Measurements from ENCODE around the gene C1orf74.

Gene C1orf74

GRCh38 chr1:209791920-209792319 is 7.6 kb upstream of the C1orf74 start:
- Histone ChIP-seq H2BK5ac (ENCODE audit: low read depth, low read length, poor library complexity, severe bottlenecking) (no peak overlapping the region), H3K9me3 (ENCODE audit: control insufficient read depth, low read length) (no peaks in the 10 kb centered on the region), H3K18ac (ENCODE audit: low read depth in 1 of 2, low read length in 2 of 2) (no peak overlapping the region), H2BK120ac (ENCODE audit: low read depth, low read length) (no peak overlapping the region), H3K4me1 (ENCODE audit: control insufficient read depth, insufficient read depth, low read depth, low read length) (peaks cover 4% of the 10 kb centered on the region), H3K27ac (ENCODE audit: low read length, poor library complexity, severe bottlenecking) (no peak overlapping the region), H4K91ac (ENCODE audit: low read length) (no peak overlapping the region), H3K14ac (ENCODE audit: low read length in 2 of 2) (no peak overlapping the region), H3K9ac (ENCODE audit: low read length) (no peak overlapping the region), H2AK5ac (ENCODE audit: low read length, severe bottlenecking) (no peak overlapping the region), H2BK15ac (ENCODE audit: low read depth, poor library complexity, severe bottlenecking) (no peak overlapping the region), H4K8ac (ENCODE audit: low read length) (no peak overlapping the region), H3K23ac (ENCODE audit: low read length in 2 of 2) (no peak overlapping the region), H3K79me1 (replicated peaks; ENCODE audit: low read length, poor library complexity, severe bottlenecking) (no peaks in the 10 kb centered on the region), H2BK12ac (ENCODE audit: low read length in 2 of 2) (no peak overlapping the region), H3K4ac (ENCODE audit: low read depth in 1 of 2, low read length in 2 of 2) (no peak overlapping the region), H3K4me3 (ENCODE audit: insufficient read depth in 1 of 2, low read depth in 1 of 2, low read length in 2 of 2) (no peak overlapping the region), H3K36me3 (ENCODE audit: control insufficient read depth in 1 of 2, insufficient read depth in 2 of 2, low read depth in 1 of 2, low read length in 2 of 2) (peaks cover 0 to 5% of the 10 kb centered on the region in 2 experiments), H3K27me3 (ENCODE audit: control insufficient read depth in 1 of 2, insufficient read depth in 1 of 2, low read length in 2 of 2) (peaks cover 0 to 77% of the 10 kb centered on the region in 2 experiments), H3K4me2 (ENCODE audit: low read length, poor library complexity, severe bottlenecking) (no peak overlapping the region), H2AFZ (ENCODE audit: low read depth, low read length) (no peak overlapping the region)
- DNase-seq, result no peak
- WGBS, result 96% methylated on average over 1 of the region's 1 CpG

- Histone ChIP-seq H4K8ac (ENCODE audit: low read length) (no peak overlapping the region), H3K36me3 (ENCODE audit: control insufficient read depth in 1 of 2, insufficient read depth in 2 of 2, low read depth in 1 of 2, low read length in 2 of 2) (peaks cover 0 to 5% of the 10 kb centered on the region in 2 experiments), H3K18ac (ENCODE audit: low read depth in 1 of 2, low read length in 2 of 2) (no peak overlapping the region), H3K4ac (ENCODE audit: low read depth in 1 of 2, low read length in 2 of 2) (no peak overlapping the region), H2BK5ac (ENCODE audit: low read depth, low read length, poor library complexity, severe bottlenecking) (no peak overlapping the region), H3K23ac (ENCODE audit: low read length in 2 of 2) (no peak overlapping the region), H3K4me3 (ENCODE audit: insufficient read depth in 1 of 2, low read depth in 1 of 2, low read length in 2 of 2) (no peak overlapping the region), H3K9me3 (ENCODE audit: control insufficient read depth, low read length) (no peaks in the 10 kb centered on the region), H2BK15ac (ENCODE audit: low read depth, poor library complexity, severe bottlenecking) (no peak overlapping the region), H2AFZ (ENCODE audit: low read depth, low read length) (no peak overlapping the region), H3K27me3 (ENCODE audit: control insufficient read depth in 1 of 2, insufficient read depth in 1 of 2, low read length in 2 of 2) (peaks cover 0 to 80% of the 10 kb centered on the region in 2 experiments), H3K14ac (ENCODE audit: low read length in 2 of 2) (no peak overlapping the region), H3K27ac (ENCODE audit: low read length, poor library complexity, severe bottlenecking) (no peak overlapping the region), H3K4me1 (ENCODE audit: control insufficient read depth, insufficient read depth, low read depth, low read length) (peaks cover 4% of the 10 kb centered on the region), H2BK12ac (ENCODE audit: low read length in 2 of 2) (no peak overlapping the region), H3K9ac (ENCODE audit: low read length) (no peak overlapping the region), H2BK120ac (ENCODE audit: low read depth, low read length) (no peak overlapping the region), H3K4me2 (ENCODE audit: low read length, poor library complexity, severe bottlenecking) (no peak overlapping the region), H2AK5ac (ENCODE audit: low read length, severe bottlenecking) (no peak overlapping the region), H4K91ac (ENCODE audit: low read length) (no peak overlapping the region), H3K79me1 (replicated peaks; ENCODE audit: low read length, poor library complexity, severe bottlenecking) (no peaks in the 10 kb centered on the region)
- DNase-seq, result no peak
- WGBS, result 87% methylated on average over 10 of the region's 10 CpGs
Observed at GRCh38 chr1:209790286-209791193, 6.2 kb upstream of the C1orf74 start.

GRCh38 chr1:209789245-209789644 is 4.9 kb upstream of the C1orf74 start:
- H4K91ac ChIP-seq (ENCODE audit: low read length), result no peak overlapping the region
- H3K18ac ChIP-seq (ENCODE audit: low read depth in 1 of 2, low read length in 2 of 2), result no peak overlapping the region
- H2AFZ ChIP-seq (ENCODE audit: low read depth, low read length), result no peak overlapping the region
- H2BK120ac ChIP-seq (ENCODE audit: low read depth, low read length), result no peak overlapping the region
- H2BK15ac ChIP-seq (ENCODE audit: low read depth, poor library complexity, severe bottlenecking), result no peak overlapping the region
- 63% methylated on average over 1 of the region's 1 CpG for WGBS
- H2BK5ac ChIP-seq (ENCODE audit: low read depth, low read length, poor library complexity, severe bottlenecking), result no peak overlapping the region
- H3K9me3 ChIP-seq (ENCODE audit: control insufficient read depth, low read length), result no peaks in the 10 kb centered on the region
- no peak overlapping the region for H3K9ac ChIP-seq (ENCODE audit: low read length)
- no peak overlapping the region for H4K8ac ChIP-seq (ENCODE audit: low read length)
- peaks cover 4% of the 10 kb centered on the region for H3K4me1 ChIP-seq (ENCODE audit: control insufficient read depth, insufficient read depth, low read depth, low read length)
- no peak overlapping the region for H2BK12ac ChIP-seq (ENCODE audit: low read length in 2 of 2)
- no peak overlapping the region for H3K23ac ChIP-seq (ENCODE audit: low read length in 2 of 2)
- peaks cover 0 to 68% of the 10 kb centered on the region in 2 experiments for H3K27me3 ChIP-seq (ENCODE audit: control insufficient read depth in 1 of 2, insufficient read depth in 1 of 2, low read length in 2 of 2)
- H3K79me1 ChIP-seq (replicated peaks; ENCODE audit: low read length, poor library complexity, severe bottlenecking), result peaks cover under 1% of the 10 kb centered on the region
- H3K27ac ChIP-seq (ENCODE audit: low read length, poor library complexity, severe bottlenecking), result no peak overlapping the region
- no peak for DNase-seq
- H3K4me2 ChIP-seq (ENCODE audit: low read length, poor library complexity, severe bottlenecking), result no peak overlapping the region
- no peak overlapping the region for H3K4me3 ChIP-seq (ENCODE audit: insufficient read depth in 1 of 2, low read depth in 1 of 2, low read length in 2 of 2)
- no peak overlapping the region for H2AK5ac ChIP-seq (ENCODE audit: low read length, severe bottlenecking)
- H3K14ac ChIP-seq (ENCODE audit: low read length in 2 of 2), result no peak overlapping the region
- peaks cover 0 to 5% of the 10 kb centered on the region in 2 experiments for H3K36me3 ChIP-seq (ENCODE audit: control insufficient read depth in 1 of 2, insufficient read depth in 2 of 2, low read depth in 1 of 2, low read length in 2 of 2)
- H3K4ac ChIP-seq (ENCODE audit: low read depth in 1 of 2, low read length in 2 of 2), result no peak overlapping the region

- 47% methylated on average over 2 of the region's 2 CpGs for WGBS
- Histone ChIP-seq H3K4me1 (ENCODE audit: control insufficient read depth, insufficient read depth, low read depth, low read length) (peaks cover 8% of the 10 kb centered on the region), H3K23ac (ENCODE audit: low read length in 2 of 2) (no peak overlapping the region), H3K9ac (ENCODE audit: low read length) (no peak overlapping the region), H2BK12ac (ENCODE audit: low read length in 2 of 2) (no peak overlapping the region), H3K9me3 (ENCODE audit: control insufficient read depth, low read length) (no peaks in the 10 kb centered on the region), H3K4me3 (ENCODE audit: insufficient read depth in 1 of 2, low read depth in 1 of 2, low read length in 2 of 2) (no peak overlapping the region), H3K36me3 (ENCODE audit: control insufficient read depth in 1 of 2, insufficient read depth in 2 of 2, low read depth in 1 of 2, low read length in 2 of 2) (peaks cover 5% of the 10 kb centered on the region in 2 experiments), H2BK15ac (ENCODE audit: low read depth, poor library complexity, severe bottlenecking) (no peak overlapping the region), H2AFZ (ENCODE audit: low read depth, low read length) (no peak overlapping the region), H2AK5ac (ENCODE audit: low read length, severe bottlenecking) (no peak overlapping the region), H4K8ac (ENCODE audit: low read length) (no peak overlapping the region), H3K27me3 (ENCODE audit: control insufficient read depth in 1 of 2, insufficient read depth in 1 of 2, low read length in 2 of 2) (peaks cover 0 to 57% of the 10 kb centered on the region in 2 experiments), H3K4ac (ENCODE audit: low read depth in 1 of 2, low read length in 2 of 2) (no peak overlapping the region), H2BK120ac (ENCODE audit: low read depth, low read length) (no peak overlapping the region), H3K4me2 (ENCODE audit: low read length, poor library complexity, severe bottlenecking) (no peak overlapping the region), H3K14ac (ENCODE audit: low read length in 2 of 2) (no peak overlapping the region), H3K79me1 (replicated peaks; ENCODE audit: low read length, poor library complexity, severe bottlenecking) (peaks cover 17% of the 10 kb centered on the region), H3K18ac (ENCODE audit: low read depth in 1 of 2, low read length in 2 of 2) (no peak overlapping the region), H3K27ac (ENCODE audit: low read length, poor library complexity, severe bottlenecking) (no peak overlapping the region), H2BK5ac (ENCODE audit: low read depth, low read length, poor library complexity, severe bottlenecking) (no peak overlapping the region), H4K91ac (ENCODE audit: low read length) (no peak overlapping the region)
- no peak for DNase-seq
Observed at GRCh38 chr1:209787551-209787950, 3.2 kb upstream of the C1orf74 start.
